Measurements from ENCODE around the gene PUM1.

- TF ChIP-seq CTCF (IDR thresholded peaks at IDR 0.05 in 8 of 11, conservative IDR thresholded peaks at IDR 0.05 in 3 of 11): no peak
- no peak for TF ChIP-seq POLR2AphosphoS5 (IDR thresholded peaks at IDR 0.05)
Observed at GRCh38 chr1:30902593-30903290, 162.8 kb downstream of the PUM1 start.
